GM12892 (cell line): ENCODE measurements around the gene MRPL27.

Experiments used
- POLR2A ChIP-seq: IDR thresholded peaks from 2 replicates; pipeline ENCODE4 v1.6.1; 2011; ENCODE audit warnings: low read depth, low read length, control low read depth
- POLR2AphosphoS5 ChIP-seq: IDR thresholded peaks from 2 replicates; pipeline ENCODE4 v1.6.1; 2011; ENCODE audit warnings: low read depth, low read length, control low read depth
- TAF1 ChIP-seq: IDR thresholded peaks from 2 replicates; pipeline ENCODE4 v1.6.1; 2011; ENCODE audit warnings: low read depth, mild to moderate bottlenecking, control low read depth, low read length, borderline replicate concordance

- no peak; the same call in 1 of the 2 replicates for TF ChIP-seq POLR2A
- no peak; the same call in 1 of the 2 replicates for TF ChIP-seq POLR2AphosphoS5
- no peak for TF ChIP-seq TAF1
Observed at GRCh38 chr17:50381260-50381815, 8.4 kb upstream of the MRPL27 start.
